HG03457 (cell line): ENCODE results near the gene SYT1.
A peak's percentile ranks its signal among the peaks of the same experiment; 100 is the strongest.
"Not testable (repeated sequence)": the region's sequence is repeated elsewhere in the genome, so short reads cannot be mapped to it uniquely, and the experiment has no call there.

ENCODE experiments used
- ATAC-seq: cut with Tn5 transposase; IDR thresholded peaks from one replicate; pipeline ENCODE4 v1.9.1; 2021; ENCODE audit warnings: moderate number of reproducible peaks; ENCODE audit not compliant: unreplicated experiment

The SYT1 gene

DNA sequence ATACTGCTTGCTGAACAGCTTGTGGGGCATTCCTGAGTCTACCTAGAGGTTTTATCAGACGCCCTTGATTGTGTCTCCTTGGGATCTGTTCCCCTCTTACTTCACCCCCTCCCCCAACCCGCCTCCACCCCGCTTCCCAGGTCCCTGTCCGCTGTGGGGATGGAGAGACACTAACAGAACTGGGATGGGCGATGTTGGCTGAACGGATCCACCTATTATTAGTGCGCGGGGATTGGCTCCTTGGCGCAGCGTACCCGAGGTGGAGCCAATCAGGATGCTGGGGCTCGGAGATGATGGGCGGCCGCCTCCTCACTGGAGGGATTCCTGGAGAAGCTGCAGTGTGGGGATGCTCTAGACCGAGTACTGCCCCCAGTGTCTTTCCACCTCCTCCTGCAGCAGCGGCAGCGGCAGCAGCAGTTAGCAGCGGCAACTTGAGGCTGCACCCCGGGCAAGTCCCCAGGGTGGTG is at the start of gene SYT1:
Gene SYT1 (plus strand): TSS at position 372 of the 467 bp plus-strand sequence.
- ATAC-seq, result no peak

DNA sequence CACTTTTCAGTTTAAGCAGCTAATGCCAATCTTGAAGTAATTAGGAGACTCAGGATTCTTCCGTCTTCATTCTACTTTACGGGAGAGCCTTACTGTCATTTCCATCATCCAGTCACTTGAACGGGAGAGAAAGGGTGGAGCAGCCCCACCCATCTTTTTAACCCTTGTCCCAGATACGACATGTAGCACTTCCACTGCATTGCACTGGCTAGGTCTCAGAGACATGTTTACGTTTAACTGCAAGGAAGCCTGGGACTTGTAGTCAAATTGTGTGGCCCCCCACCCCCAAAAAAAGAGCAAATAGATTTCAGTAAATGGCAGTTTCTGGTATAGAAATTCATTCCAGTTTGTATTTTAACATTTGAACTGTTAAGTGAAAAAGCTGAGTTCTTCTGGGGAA is 46.1 kb upstream of the SYT1 start:
- no peak for ATAC-seq

DNA sequence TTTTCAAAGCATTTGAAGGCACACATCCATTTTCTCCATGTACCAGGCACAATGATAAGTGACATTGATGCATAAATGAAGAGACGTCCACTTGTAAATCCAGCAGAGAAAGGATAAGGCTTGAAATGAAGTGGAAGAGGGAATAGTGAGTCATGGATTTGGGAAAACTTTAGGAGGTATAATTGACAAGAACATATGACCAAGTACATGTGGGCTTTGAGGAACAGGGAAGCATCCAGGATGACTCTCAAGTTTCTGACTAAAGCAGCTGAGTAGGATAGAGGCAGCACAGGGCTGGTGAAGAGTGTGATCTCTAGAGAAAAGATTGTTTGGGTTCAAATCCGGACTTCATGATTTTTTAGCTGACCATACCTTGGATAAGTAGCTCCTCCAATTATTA is 43.6 kb upstream of the SYT1 start:
- ATAC-seq, result no peak

DNA sequence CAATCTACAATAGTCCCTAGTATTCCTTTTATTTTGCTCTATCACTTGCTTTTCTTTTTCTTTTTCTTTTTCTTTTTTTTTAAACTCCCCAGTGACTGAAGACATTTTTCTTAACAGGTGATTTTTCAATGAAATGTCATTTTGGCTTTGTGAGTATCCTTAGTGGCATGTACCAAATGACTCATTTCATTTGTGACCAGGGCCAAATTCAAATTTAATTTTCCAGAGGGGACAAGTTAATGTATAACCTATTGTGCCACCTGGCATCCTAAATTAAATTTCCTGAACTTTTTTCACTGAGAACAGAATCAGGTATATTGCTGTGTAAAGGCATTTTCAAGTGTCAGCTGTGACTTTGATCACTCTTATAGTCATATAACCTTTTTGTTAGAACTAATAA is 39.7 kb upstream of the SYT1 start:
- ATAC-seq, result no peak

DNA sequence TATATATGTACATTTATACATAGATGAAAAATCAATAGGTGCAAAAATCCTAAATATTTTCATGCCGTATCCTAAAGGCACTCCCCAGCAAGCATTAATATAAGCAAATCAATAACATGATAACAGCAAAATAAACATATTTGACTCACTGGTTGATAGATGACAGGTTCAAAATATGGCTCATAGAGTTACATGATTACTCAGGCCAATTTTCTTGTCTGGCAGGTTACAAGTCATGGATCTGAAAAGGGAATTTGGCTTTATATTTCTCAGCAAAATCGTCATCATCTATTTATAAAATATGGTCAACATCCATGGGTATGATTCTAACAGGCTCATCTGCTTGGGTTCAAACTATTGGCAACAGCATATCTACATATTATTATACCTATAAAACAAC is 34.9 kb upstream of the SYT1 start:
- no peak for ATAC-seq

DNA sequence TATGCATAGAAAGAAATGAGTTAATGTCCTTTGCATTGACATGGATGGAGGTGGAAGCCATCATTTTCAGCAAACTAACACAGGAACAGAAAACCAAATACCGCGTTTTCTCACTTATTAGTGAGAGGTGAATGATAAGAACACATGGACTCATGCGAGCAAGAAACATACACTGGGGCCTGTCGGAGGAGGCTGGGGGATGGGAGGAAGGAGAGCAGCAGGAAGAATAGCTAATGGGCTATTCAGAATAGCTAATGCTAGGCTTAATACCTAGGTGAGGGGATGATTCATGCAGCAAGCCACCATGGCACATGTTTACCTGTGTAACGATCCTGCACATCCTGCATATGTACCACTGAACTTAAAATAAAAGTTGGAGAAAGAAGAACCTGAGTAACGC is 29.1 kb upstream of the SYT1 start:
- ATAC-seq, result no peak

DNA sequence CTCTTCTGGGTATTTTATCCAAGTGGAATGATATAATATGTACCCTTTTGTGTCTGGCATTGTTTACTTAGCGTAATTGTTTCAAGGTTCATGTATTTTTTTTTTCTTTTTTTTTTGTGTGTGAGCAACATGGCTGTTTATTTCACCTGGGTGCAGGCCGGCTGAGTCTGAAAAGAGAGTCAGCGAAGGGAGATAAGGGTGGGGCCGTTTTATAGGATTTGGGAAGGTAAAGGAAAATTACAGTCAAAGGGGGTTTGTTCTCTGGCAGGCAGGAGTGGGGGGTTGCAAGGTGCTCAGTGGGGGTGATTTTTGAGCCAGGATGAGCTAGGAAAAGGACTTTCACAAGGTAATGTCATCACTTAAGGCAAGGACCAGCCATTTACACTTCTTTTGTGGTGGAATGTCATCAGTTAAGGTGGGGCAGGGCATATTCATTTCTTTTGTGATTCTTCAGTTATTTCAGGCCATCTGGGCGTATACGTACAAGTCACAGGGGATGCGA is 24.0 kb upstream of the SYT1 start:
- not testable (repeated sequence) for ATAC-seq

DNA sequence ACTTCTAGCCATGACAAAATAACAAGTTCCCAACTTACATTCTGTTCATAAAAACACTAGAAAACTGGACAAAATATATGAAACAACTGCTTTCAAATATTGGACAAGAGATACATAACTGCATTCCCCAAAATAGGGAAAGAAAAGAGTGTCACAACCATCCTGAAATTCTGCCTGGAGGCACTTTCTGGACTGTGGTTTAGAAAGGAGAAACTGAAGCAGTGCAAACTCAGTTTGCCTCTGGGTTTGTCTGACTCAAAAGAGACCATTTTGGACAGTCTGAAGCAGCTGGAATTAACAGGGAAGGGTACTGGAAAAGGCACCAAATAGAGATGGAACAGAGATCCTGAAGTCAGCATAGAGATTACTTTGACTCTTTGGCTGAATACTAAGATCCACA is 11.3 kb upstream of the SYT1 start:
- ATAC-seq, result no peak

DNA sequence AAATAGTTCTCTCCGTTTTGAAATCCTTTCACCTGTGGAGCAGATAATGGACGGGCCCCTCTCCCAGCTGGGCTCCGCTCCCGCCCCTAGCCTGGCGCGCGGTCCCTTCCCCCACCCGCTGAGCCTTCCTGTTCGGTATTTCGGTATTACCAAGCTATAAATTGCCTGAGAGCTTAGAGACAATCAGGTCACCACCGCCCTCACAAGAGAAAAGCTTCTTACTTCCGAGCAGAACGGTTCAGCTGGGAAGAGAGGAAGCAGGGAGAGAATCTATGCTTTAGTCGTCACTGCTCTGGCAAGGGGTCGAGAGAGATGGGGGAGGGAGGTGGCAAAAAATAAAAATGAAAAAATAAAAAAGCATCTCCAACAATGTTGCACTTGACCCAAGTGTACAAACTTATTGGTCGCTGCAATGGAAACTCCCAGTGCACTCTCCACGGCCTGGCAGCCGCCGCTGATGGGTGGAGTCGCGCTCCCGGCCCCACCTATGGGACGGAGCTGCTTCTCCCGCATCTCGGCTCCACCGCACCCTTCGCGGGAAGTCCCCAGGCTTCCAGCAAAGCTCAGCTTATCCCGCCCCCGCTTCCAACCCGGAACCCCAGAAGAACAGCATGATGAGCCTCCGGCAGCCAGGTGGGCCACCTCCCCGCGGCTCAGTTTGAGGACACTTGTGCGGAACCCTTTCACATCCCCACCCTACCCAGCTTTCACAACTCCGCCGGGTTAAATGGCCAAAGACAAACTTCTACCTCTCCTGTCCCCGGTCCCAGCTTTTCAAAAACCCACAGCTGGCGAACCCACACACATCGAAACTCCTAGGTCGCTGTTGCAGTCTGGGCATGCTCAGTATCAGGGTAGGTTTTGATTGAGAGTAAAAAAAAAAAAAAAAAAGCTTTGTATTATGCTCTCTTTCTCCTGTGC is 832 bp upstream of the SYT1 start:
- ATAC-seq, result no peak

DNA sequence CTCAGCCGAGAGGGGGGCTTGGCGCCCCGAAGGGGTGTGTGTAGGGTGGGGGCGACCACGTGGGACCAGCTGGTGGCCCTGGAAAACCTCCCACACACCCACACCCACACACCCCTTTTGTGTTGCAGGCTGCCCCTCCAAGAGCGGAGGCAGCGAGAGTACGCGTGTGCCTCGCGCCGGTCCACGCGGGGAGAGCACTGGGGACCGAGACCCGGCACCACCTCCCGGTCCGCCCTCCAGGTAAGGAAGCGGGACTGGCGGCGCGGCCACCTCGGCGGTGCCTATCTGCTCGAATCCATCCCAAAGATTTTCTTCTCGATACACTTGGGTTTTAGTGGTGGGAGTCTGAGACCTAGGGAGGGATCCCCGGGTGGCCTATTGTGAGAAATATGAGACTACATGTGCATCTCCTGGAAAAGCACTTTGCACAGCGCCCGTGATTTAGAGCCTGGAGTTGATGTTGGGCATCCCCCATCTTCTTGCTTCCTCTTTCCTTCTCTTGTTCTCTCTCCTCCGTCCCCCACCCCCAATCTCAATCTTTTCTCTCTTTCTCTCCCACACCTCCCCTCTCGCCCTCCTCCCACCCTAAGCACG is 393 bp downstream of the SYT1 start:
- ATAC-seq, result no peak

DNA sequence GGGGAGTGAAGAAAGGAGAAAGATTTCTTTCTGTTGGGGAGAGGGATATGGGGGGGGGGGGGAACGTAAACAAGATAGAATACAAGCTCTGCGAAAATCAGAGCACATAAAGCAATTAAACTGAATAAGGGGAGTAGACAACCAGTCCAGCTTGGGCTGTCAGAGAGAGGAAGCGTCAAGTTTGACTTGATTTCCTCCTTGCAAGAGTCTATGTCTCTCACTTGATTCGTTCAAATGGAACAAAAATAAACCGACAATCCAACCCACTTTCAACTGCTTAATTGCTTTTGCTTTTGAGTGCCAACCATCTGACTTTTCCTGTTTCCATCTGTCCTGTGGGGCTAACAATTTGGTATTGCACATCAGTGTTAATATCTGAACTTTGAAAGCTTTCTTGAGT is 942 bp downstream of the SYT1 start:
- ATAC-seq, result no peak

DNA sequence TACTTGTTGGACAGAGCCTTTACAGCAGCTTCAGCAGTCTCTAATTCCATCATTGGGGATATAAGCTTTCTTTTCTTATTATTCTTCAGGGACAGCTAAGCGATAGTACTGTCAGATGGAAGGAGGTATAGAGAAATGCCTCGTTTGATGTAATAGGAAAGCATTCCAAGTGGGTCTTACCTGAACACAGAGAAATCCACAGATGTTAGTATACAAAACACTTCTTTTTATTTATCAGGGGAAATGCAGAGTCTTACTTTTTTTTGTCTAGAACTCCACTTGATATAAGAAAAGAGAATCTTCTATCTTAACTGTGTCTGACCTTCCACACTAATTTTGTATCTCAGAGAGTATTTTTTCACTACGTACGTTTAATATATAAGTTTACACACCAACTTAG is 1.9 kb downstream of the SYT1 start:
- no peak for ATAC-seq

DNA sequence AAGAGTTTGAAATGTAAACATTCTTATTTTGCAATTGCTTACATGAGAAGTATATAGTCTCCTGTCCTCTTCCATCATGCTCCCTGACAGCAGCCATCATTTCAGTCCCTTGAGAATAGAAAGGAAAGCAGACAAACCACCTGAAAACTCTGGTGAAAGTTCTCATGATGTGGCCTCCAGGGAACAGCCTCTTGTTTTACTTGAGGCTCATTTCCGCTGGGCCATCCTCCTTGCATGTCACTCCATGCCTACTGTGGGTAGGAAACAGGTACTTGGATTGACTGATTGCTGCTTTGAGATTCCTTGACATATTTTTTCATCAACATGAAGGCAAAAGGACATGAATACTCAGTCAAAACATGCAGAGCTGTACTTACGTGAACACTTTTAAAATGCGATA is 6.0 kb downstream of the SYT1 start:
- ATAC-seq, result no peak

DNA sequence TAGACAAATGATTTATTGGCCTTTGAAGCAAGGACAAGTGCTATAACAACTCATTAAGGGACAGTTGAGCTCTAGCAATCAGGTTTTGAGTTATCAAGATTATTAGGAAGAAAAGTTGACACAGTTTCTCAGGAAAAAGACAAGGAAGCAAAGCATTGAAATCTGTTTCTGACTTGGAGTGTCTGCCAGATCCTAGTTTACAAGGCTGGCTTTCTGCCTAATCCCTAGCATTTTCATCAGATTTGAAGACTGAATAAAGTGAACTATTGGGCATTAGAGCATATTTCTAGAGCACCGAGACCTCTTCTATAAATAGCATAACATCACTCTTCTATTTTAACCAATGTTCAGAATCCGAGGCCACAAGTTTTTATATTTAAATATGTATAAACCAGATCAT is 7.0 kb downstream of the SYT1 start:
- no peak for ATAC-seq

DNA sequence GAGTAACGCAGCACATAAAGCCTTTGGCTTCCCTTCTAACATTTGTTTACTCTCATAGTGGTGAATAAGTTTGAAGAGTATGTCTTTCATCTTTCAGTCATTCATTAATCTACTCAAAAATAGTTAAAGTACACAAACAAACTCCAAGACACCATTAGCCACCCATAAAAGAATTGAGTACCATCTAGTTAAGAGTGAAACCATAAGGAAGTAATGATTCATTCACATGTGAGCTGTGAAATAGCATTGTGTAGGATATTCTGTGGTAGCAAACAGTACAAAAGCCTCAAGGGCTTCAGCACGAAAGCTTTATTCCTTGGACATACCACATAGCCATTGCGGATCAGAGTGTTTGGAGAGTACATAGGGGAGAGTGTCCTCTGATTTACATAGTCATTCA is 13.9 kb downstream of the SYT1 start:
- ATAC-seq, result no peak

DNA sequence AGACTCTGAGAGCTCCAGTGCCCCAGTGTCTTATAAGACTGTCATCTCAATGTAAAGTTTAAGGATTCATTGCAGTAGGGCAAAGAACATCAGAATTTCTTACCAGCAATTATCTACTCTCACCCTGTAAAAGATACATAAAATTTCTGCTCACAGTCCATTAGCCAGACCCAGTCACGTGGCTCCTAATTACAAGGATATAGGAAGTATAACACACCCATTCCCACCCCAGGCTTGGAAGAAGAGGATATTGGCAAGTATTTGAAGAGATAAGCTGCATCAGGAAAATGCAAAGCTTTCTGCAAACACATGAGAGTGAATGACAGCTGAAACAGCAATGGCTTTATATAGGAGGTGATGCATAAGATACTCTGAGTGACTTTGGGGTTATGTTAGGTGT is 14.3 kb downstream of the SYT1 start:
- ATAC-seq, result no peak

DNA sequence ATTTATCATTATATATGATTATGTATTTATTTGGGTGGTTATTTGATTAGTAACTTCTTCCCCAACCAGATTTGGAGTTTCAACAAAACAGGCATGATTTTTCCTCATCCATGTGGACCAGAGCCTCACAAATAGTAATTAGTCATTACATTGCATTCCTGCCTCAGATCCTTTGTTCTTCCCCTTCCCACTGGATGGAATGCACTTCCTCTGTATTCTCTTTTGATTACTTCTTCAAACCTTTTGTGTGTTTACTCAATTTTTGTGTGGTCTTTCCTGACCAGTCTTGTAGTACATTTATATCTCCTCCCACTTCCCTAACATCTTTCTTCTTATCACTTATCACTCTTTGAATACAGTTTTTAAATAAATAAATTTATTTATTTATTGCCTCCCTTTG is 15.5 kb downstream of the SYT1 start:
- ATAC-seq, result no peak

DNA sequence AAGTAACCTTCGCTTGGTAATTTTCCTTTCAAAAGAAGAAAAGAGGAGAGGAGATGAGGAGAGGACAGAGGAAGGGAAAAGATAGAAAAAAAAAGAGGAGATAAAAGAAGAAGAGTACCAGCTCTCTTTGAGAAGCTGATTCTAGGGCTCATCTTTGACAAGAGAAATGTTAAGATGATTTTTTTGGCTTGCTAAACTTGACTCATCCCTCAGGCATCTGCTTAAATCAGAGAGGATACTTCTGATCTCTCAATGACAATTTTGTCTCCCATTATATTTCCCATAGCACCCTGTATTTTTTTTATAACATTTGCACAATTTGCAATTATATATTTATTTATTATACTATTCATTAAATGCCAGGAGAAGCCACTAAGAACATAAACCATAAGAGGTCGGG is 17.1 kb downstream of the SYT1 start:
- no peak for ATAC-seq

DNA sequence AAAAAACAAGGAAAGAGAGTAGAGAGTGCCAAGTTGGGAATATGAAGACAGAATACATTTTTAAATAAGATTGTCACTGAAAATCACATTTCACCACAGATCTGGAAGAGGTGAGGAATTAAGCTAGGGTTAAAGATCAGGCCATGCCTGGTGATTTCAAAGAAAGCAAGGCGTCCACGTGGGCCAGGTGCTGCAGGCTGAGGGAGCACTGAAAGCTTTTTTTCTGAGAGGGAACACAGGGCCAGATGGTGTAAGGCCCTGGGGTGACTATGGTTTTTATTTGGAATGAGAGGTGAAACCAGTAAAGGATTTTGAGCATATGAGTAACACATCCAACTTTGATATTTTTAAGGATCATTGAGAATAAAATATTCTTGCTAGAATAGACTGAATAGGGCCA is 20.9 kb downstream of the SYT1 start:
- no peak for ATAC-seq

DNA sequence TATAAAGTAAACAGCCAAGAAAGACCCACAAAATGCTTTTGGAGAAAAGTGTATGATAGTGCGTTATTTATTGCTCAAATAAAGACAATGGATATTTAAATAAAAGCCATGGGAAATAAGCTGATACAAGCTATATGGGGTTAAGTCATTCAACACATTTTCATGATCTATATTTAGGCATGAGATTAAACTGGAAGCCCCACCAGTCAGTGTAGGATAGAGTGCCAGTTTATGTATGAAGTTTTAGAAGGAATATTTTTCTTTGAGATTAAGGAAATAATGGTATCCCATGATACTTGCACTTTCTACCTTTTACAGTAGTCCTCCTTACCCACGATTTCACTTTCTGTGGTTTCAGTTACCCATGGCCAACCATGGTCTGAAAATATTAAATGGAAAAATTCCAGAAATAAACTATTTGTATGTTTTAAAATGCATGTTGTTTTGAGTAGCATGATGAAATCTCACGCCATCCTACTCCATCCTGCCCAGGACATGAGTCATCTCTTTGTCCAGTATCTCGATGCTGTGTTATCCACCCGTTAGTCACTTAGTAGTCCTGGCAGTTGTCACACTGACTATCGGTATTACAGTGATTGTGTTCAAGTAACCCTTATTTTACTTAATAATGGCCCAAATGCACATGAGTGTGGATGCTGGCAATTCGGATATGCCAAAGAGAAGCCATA is 22.3 kb downstream of the SYT1 start:
- no peak for ATAC-seq

DNA sequence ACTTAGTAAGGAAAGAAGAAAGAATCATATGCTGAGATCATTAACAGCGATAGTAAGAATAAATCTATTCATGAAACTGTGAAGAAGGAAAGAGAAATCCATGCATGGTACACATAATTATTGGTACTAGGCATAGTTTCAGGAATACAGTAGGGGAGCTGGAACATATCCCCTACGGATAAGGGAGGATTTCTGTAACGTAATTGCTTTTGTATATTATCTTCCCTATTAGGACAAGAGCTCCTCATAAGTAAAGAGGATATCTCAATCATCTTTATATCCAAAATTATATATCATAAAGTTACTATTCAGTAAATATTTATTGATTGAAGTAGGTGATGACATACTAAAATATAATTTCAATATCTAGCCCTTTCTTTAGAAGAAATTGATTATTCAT is 22.9 kb downstream of the SYT1 start:
- ATAC-seq, result no peak

DNA sequence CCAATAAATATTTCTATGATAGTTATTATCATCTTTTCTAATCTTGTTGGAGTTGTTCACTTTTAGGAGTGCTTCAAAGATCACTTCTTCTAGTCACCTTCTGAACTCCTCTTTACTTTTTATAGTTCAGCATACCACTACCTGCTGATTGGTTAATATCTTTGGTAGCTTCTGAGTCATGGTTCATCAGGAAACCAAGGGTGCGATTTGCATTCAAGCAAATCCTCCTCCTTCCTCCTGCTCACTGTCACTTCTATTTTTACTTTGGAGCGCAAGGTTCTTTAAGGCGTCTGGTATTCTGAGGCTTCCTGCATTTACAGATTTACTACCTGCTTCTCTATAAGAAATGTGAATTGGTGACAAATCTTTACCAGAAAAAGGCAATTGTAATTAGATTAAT is 24.0 kb downstream of the SYT1 start:
- peak; percentile 92 for ATAC-seq
